ENCODE measurements around the gene HDAC6.

- TF ChIP-seq CTCF (optimal IDR thresholded peaks at IDR 0.05 in 1 of 3, IDR thresholded peaks at IDR 0.05 in 1 of 3, conservative IDR thresholded peaks at IDR 0.05 in 1 of 3; ENCODE audit: extremely low read depth in 1 of 3, insufficient read depth in 2 of 3, low read length in 3 of 3) (no peak), EZH2 (IDR thresholded peaks at IDR 0.05; ENCODE audit: low read length) (no peak)
Measured at GRCh38 chrX:48833542-48834138, 31.8 kb downstream of the HDAC6 start.

All from keratinocyte (primary cell).